ENCODE measurements around the gene TSHZ1.
A peak's percentile ranks its signal among the peaks of the same experiment; 100 is the strongest.

TSHZ1 gene

GRCh38 chr18:75223687-75224347, 13.2 kb downstream of the TSHZ1 start:
- DNase-seq = peak; percentile 68

- DNase-seq = no peak
These were observed 15.8 kb downstream of the TSHZ1 start for GRCh38 chr18:75226286-75226955.

GRCh38 chr18:75226956-75227316, 16.3 kb downstream of the TSHZ1 start:
- DNase-seq = no peak

GRCh38 chr18:75227535-75228296, 17.1 kb downstream of the TSHZ1 start:
- DNase-seq = no peak

- no peak for DNase-seq
These were observed 18.4 kb downstream of the TSHZ1 start for GRCh38 chr18:75228967-75229366.

GRCh38 chr18:75229437-75229836, 18.8 kb downstream of the TSHZ1 start:
- DNase-seq = no peak

GRCh38 chr18:75230163-75231052, 19.8 kb downstream of the TSHZ1 start:
- DNase-seq = no peak

GRCh38 chr18:75231053-75231406, 20.4 kb downstream of the TSHZ1 start:
- no peak for DNase-seq

- no peak for DNase-seq
These were observed 24.3 kb downstream of the TSHZ1 start for GRCh38 chr18:75234901-75235300.

- DNase-seq = no peak
These were observed 25.3 kb downstream of the TSHZ1 start for GRCh38 chr18:75235896-75236295.

GRCh38 chr18:75238100-75238499, 27.5 kb downstream of the TSHZ1 start:
- DNase-seq = no peak

- DNase-seq = no peak
These were observed 28.2 kb downstream of the TSHZ1 start for GRCh38 chr18:75238786-75239185.

GRCh38 chr18:75240433-75240832, 29.8 kb downstream of the TSHZ1 start:
- DNase-seq = no peak

- DNase-seq = no peak
These were observed 31.1 kb downstream of the TSHZ1 start for GRCh38 chr18:75241705-75242104.

- no peak for DNase-seq
These were observed 34.0 kb downstream of the TSHZ1 start for GRCh38 chr18:75244351-75245313.

GRCh38 chr18:75246721-75247610, 36.4 kb downstream of the TSHZ1 start:
- DNase-seq = no peak

- no peak for DNase-seq
These were observed 37.2 kb downstream of the TSHZ1 start for GRCh38 chr18:75247611-75248421.

- no peak for DNase-seq
These were observed 38.0 kb downstream of the TSHZ1 start for GRCh38 chr18:75248426-75249174.

GRCh38 chr18:75249175-75249518, 38.5 kb downstream of the TSHZ1 start:
- DNase-seq = no peak
